ENCODE data around the gene EPHB3. TPM values are rescaled to one million over a fixed set of nuclear protein-coding genes. Genes with fewer than 3 reads are reported as not detected.
A peak's percentile ranks its signal among the peaks of the same experiment; 100 is the strongest.

EPHB3 gene
- total RNA-seq, 1 donor from 2014 or later = 4.3 TPM

GRCh38 chr3:184539801-184540435, 21.7 kb upstream of the EPHB3 start:
- peaks cover 24% of the 10 kb centered on the region for H3K4me1 Mint-ChIP-seq (ENCODE audit: unreplicated experiment)
- no peak overlapping the region for H3K27ac Mint-ChIP-seq (ENCODE audit: unreplicated experiment)
- no peak overlapping the region for H3K4me3 Mint-ChIP-seq (ENCODE audit: unreplicated experiment)

DNA sequence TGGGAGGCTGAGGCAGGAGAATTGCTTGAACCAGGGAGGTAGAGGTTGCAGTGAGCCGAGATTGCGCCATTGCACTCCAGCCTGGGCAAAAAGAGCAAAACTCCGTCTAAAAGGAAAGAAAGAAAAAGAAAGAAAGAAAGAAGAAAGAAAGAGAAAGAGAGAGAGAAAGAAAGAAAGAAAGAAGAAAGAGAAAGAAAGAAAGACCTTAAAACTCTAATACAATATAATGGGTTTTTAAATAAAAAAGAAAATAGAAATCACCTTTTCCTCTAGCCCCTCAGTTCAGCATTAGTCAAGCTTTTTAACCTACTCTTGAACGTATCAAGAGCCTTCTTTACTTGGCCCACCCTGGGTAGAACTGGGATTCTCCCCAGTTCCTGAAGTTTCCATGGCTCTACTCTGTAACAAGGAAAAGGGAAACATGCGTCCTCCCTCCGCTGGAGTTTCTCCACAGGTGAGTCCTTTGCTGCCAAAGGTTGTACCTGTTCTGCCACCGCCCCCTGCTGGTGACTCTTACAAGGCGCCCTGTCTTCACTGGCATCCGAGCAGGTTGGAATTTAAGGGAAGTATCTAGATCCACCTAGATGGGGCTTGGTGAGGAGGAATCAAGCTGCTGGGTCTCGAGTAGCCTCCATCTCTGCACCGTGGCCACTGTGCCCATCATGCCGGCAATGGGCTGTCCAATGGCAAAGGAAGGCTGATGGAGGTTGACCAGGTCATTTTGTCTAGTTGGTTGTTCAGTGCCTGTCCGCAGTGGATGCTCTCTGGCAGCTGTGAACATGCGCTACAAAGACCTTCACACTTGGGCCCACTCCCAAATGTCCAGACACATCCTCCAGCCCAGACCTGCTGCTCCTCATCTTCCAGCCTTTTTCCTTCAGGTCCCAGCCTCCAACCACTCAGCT, 20.6 kb upstream of the EPHB3 start:
- Mint-ChIP-seq H3K4me3 (ENCODE audit: unreplicated experiment) (no peak overlapping the region), H3K4me1 (ENCODE audit: unreplicated experiment) (peaks cover 24% of the 10 kb centered on the region), H3K36me3 (ENCODE audit: low read depth, unreplicated experiment) (no peaks in the 10 kb centered on the region), H3K9me3 (ENCODE audit: unreplicated experiment) (no peaks in the 10 kb centered on the region), H3K27ac (ENCODE audit: unreplicated experiment) (no peak overlapping the region), H3K27me3 (ENCODE audit: unreplicated experiment) (peaks cover 2% of the 10 kb centered on the region)
- TF ChIP-seq, protein P1, sequence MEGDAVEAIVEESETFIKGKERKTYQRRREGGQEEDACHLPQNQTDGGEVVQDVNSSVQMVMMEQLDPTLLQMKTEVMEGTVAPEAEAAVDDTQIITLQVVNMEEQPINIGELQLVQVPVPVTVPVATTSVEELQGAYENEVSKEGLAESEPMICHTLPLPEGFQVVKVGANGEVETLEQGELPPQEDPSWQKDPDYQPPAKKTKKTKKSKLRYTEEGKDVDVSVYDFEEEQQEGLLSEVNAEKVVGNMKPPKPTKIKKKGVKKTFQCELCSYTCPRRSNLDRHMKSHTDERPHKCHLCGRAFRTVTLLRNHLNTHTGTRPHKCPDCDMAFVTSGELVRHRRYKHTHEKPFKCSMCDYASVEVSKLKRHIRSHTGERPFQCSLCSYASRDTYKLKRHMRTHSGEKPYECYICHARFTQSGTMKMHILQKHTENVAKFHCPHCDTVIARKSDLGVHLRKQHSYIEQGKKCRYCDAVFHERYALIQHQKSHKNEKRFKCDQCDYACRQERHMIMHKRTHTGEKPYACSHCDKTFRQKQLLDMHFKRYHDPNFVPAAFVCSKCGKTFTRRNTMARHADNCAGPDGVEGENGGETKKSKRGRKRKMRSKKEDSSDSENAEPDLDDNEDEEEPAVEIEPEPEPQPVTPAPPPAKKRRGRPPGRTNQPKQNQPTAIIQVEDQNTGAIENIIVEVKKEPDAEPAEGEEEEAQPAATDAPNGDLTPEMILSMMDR (IDR thresholded peaks at IDR 0.05; ENCODE audit: unreplicated experiment) = peak; percentile 91
- peak; percentile 79 for DNase-seq (ENCODE audit: low spot score)

More at GRCh38 chr3:184539801-184540435, 21.7 kb upstream of the EPHB3 start:
- no peak for DNase-seq (ENCODE audit: low spot score)
- TF ChIP-seq, protein P1 (IDR thresholded peaks at IDR 0.05; ENCODE audit: unreplicated experiment) = no peak
- no peaks in the 10 kb centered on the region for H3K36me3 Mint-ChIP-seq (ENCODE audit: low read depth, unreplicated experiment)
- H3K9me3 Mint-ChIP-seq (ENCODE audit: unreplicated experiment) = no peaks in the 10 kb centered on the region
- peaks cover 2% of the 10 kb centered on the region for H3K27me3 Mint-ChIP-seq (ENCODE audit: unreplicated experiment)

DNA sequence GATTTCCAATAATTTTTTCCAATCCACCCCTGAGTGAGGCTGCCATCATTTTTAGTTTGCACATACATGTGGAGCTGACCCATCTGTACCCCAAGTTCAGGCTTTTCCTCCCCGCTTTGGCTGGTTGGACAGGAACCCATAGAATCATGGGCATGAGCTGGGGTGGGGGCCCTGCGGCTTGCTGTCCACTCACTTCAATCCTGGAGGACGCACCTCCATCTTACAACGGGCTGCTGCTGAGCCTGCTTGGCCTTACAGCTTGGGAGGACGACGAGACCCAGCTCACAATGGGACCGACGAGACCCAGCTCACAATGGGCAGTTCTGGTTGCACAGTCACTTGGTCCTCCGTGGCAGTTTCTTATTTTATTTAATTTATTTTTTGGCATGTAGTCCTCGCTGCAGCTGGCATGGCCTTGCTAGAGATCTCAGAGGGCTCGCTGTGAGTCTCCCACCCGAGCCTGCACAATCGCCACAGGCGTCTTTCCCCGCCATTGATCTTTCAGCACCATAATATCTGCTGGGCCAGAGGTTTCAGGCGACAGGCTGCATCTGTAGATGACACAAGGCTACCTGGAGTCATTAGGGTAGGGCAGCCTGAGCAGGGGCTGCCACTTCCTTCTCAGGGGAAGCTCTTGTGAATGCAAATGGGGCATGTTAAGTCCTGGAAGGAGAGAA, 19.6 kb upstream of the EPHB3 start:
- no peaks in the 10 kb centered on the region for H3K9me3 Mint-ChIP-seq (ENCODE audit: unreplicated experiment)
- DNase-seq (ENCODE audit: low spot score) = no peak

GRCh38 chr3:184542577-184542976, 19.0 kb upstream of the EPHB3 start:
- Mint-ChIP-seq H3K9me3 (ENCODE audit: unreplicated experiment) (no peaks in the 10 kb centered on the region), H3K36me3 (ENCODE audit: low read depth, unreplicated experiment) (no peaks in the 10 kb centered on the region), H3K4me1 (ENCODE audit: unreplicated experiment) (peaks cover 20% of the 10 kb centered on the region), H3K4me3 (ENCODE audit: unreplicated experiment) (no peak overlapping the region), H3K27me3 (ENCODE audit: unreplicated experiment) (peaks cover 2% of the 10 kb centered on the region), H3K27ac (ENCODE audit: unreplicated experiment) (no peak overlapping the region)
- TF ChIP-seq, protein P1 (IDR thresholded peaks at IDR 0.05; ENCODE audit: unreplicated experiment) = no peak
- no peak for DNase-seq (ENCODE audit: low spot score)

More for the DNA sequence above, 19.6 kb upstream of the EPHB3 start:
- TF ChIP-seq, protein P1 (IDR thresholded peaks at IDR 0.05; ENCODE audit: unreplicated experiment) = no peak
- Mint-ChIP-seq H3K4me1 (ENCODE audit: unreplicated experiment) (peaks cover 24% of the 10 kb centered on the region), H3K27me3 (ENCODE audit: unreplicated experiment) (peaks cover 2% of the 10 kb centered on the region), H3K36me3 (ENCODE audit: low read depth, unreplicated experiment) (no peaks in the 10 kb centered on the region), H3K4me3 (ENCODE audit: unreplicated experiment) (no peak overlapping the region), H3K27ac (ENCODE audit: unreplicated experiment) (no peak overlapping the region)

Data from endothelial cell (in vitro differentiated cells).